PC-9 (cell line): ENCODE data around the gene GNB1.

Source experiments
- EZH2 ChIP-seq: fragments of 200-600 bp; sonication (generic); IDR thresholded peaks from 2 replicates; pipeline ENCODE4 v1.8.0; 2017; ENCODE audit warnings: antibody characterized with exemption, low read depth
- TF ChIP-seq, protein P1 (sequence below): fragments of 200-600 bp; sonication (generic); conservative IDR thresholded peaks from 2 replicates; pipeline ENCODE4 v1.6.1; 2017; ENCODE audit warnings: mixed run types, antibody characterized with exemption, mild to moderate bottlenecking, moderate library complexity

DNA sequence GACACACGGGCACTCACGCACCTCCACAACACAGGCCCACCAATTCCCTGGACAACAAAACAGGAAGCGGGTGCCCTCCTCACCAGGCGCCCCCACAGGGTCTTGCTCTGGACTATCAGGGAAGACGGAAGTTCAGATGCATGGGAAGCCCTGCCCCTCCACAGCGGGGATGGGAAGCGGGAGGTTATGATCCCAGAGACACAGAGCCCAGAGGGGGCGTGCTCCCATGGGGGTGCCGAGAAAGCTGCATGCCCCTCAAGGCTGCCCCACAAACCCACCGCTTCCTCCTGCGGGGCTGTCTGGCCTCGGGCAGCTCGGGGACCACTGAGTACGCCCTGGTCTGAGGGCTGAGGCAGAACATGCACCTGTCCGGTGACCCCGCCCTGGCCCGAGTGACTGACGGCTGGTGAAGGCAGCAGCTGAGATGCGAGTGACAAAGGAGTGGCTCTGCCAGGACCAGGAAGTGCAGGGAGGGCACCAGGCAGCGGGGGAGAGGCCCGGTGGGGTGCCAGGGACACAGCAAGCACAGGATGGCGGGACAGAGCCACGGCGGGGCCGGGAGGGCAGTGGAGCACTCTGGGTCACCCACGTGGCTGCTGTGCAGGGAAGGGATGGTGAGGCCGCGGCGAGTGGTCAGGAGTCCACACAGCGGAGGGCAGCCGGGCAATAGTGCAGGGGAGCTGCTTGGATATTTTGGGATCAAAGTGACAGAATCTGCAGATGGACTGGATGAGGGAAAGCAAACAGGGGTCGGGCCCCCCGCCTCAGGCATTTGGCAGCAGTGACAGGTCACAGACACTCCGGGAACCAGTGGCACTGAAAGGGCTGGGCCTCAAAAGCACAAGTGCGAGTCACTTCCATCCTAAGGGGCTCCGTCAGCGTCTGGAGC lies 131.2 kb downstream of the GNB1 start:
- TF ChIP-seq, protein P1, sequence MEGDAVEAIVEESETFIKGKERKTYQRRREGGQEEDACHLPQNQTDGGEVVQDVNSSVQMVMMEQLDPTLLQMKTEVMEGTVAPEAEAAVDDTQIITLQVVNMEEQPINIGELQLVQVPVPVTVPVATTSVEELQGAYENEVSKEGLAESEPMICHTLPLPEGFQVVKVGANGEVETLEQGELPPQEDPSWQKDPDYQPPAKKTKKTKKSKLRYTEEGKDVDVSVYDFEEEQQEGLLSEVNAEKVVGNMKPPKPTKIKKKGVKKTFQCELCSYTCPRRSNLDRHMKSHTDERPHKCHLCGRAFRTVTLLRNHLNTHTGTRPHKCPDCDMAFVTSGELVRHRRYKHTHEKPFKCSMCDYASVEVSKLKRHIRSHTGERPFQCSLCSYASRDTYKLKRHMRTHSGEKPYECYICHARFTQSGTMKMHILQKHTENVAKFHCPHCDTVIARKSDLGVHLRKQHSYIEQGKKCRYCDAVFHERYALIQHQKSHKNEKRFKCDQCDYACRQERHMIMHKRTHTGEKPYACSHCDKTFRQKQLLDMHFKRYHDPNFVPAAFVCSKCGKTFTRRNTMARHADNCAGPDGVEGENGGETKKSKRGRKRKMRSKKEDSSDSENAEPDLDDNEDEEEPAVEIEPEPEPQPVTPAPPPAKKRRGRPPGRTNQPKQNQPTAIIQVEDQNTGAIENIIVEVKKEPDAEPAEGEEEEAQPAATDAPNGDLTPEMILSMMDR: no peak
- no peak for TF ChIP-seq EZH2
